Activated CD8-positive, alpha-beta memory T cell treated with anti-CD3 and anti-CD28 coated beads for 4 hours (primary cell): Measurements from ENCODE around the gene UNC5B.

Source experiments
- DNase-seq, 2 donors: peaks; one replicate each; pipeline ENCODE4 v3.0.0-alpha.2; 2020; ENCODE audit warnings: low read depth in 2 of 2

Gene UNC5B

GRCh38 chr10:71299071-71299785, 86.9 kb downstream of the UNC5B start:
- no peak for DNase-seq

GRCh38 chr10:71300555-71301370, 88.4 kb downstream of the UNC5B start:
- DNase-seq: no peak

- DNase-seq: no peak
These were observed 89.1 kb downstream of the UNC5B start for GRCh38 chr10:71301371-71301916.

- DNase-seq: no peak
These were observed 90.1 kb downstream of the UNC5B start for GRCh38 chr10:71302451-71302850.

GRCh38 chr10:71302874-71303568, 90.7 kb downstream of the UNC5B start:
- no peak for DNase-seq

- DNase-seq: no peak
These were observed 91.2 kb downstream of the UNC5B start for GRCh38 chr10:71303569-71303907.

GRCh38 chr10:71304914-71305313, 92.5 kb downstream of the UNC5B start:
- no peak for DNase-seq

GRCh38 chr10:71306979-71307378, 94.6 kb downstream of the UNC5B start:
- DNase-seq: no peak

- DNase-seq: no peak
These were observed 95.2 kb downstream of the UNC5B start for GRCh38 chr10:71307469-71308085.

GRCh38 chr10:71308244-71308643, 95.9 kb downstream of the UNC5B start:
- no peak for DNase-seq

- DNase-seq: no peak
These were observed 96.6 kb downstream of the UNC5B start for GRCh38 chr10:71308985-71309384.

- no peak for DNase-seq
These were observed 97.5 kb downstream of the UNC5B start for GRCh38 chr10:71309919-71310318.

- no peak for DNase-seq
These were observed 99.8 kb downstream of the UNC5B start for GRCh38 chr10:71312220-71312619.

- DNase-seq: no peak
These were observed 100.7 kb downstream of the UNC5B start for GRCh38 chr10:71312811-71313789.

GRCh38 chr10:71314028-71314693, 101.8 kb downstream of the UNC5B start:
- peak; percentile 23 to 27 for DNase-seq

GRCh38 chr10:71314694-71315225, 102.4 kb downstream of the UNC5B start:
- DNase-seq: no peak

GRCh38 chr10:71316056-71316785, 103.9 kb downstream of the UNC5B start:
- DNase-seq: no peak

GRCh38 chr10:71316786-71317160, 104.4 kb downstream of the UNC5B start:
- no peak for DNase-seq

GRCh38 chr10:71317739-71318138, 105.4 kb downstream of the UNC5B start:
- DNase-seq: no peak
